WTC11 (cell line): ENCODE measurements around the gene RIN1. TPM values are rescaled to one million over a fixed set of nuclear protein-coding genes. Genes with fewer than 3 reads are reported as not detected.

ENCODE experiments used
- ATAC-seq: fragments of 200-7000 bp; cut with Tn5 transposase; 2 replicates; pipeline ENCODE4 v1.10.0; 2021; ENCODE audit warnings: mild to moderate bottlenecking, moderate library complexity
- CTCF ChIA-PET: fragments of 300-600 bp; sonication (Branson Sonifier 250); formaldehyde crosslinking; loops from one replicate; lab custom pipeline; 2021; ENCODE audit warnings: antibody characterized with exemption; lab: Charles Lee
- POLR2A ChIA-PET: fragments of 350-600 bp; sonication (Branson Sonifier 250); formaldehyde crosslinking; loops from one replicate; lab custom pipeline; 2021; ENCODE audit warnings: antibody characterized with exemption; lab: Charles Lee
- DNase-seq: peaks from one replicate; pipeline ENCODE4 v3.0.0; 2021; ENCODE audit warnings: low spot score
- H3K27ac Mint-ChIP-seq: 2 replicates; pipeline ENCODE4 v1.8.0; 2021; ENCODE audit warnings: mixed read lengths
- H3K27me3 Mint-ChIP-seq: 2 replicates; pipeline ENCODE4 v1.8.0; 2021; ENCODE audit warnings: low read depth, mild to moderate bottlenecking, moderate library complexity, mixed read lengths
- H3K36me3 Mint-ChIP-seq: 2 replicates; pipeline ENCODE4 v1.8.0; 2021; ENCODE audit warnings: mixed read lengths
- H3K4me1 Mint-ChIP-seq: 2 replicates; pipeline ENCODE4 v1.8.0; 2022; ENCODE audit warnings: mixed read lengths
- H3K4me3 Mint-ChIP-seq: 2 replicates; pipeline ENCODE4 v1.8.0; 2021; ENCODE audit warnings: mild to moderate bottlenecking, moderate library complexity, mixed read lengths
- H3K9me3 Mint-ChIP-seq: 2 replicates; pipeline ENCODE4 v1.8.0; 2021; ENCODE audit warnings: mixed read lengths
- CREB1 ChIP-seq: sonication (generic); formaldehyde crosslinking; IDR thresholded peaks from 2 replicates; pipeline ENCODE4 v1.8.0; 2023; ENCODE audit warnings: mild to moderate bottlenecking, missing genetic modification reagents
- EMX1 ChIP-seq: fragments of 250-450 bp; sonication (Bioruptor Pico); IDR thresholded peaks from 2 replicates; pipeline ENCODE4 v1.8.0; 2021; ENCODE audit warnings: mild to moderate bottlenecking
- ETV6 ChIP-seq: sonication (generic); formaldehyde crosslinking; IDR thresholded peaks from 2 replicates; pipeline ENCODE4 v1.8.1; 2022; ENCODE audit warnings: mild to moderate bottlenecking, missing genetic modification reagents
- FOXJ3 ChIP-seq: sonication (generic); formaldehyde crosslinking; IDR thresholded peaks from 2 replicates; pipeline ENCODE4 v1.9.0; 2021; ENCODE audit warnings: missing genetic modification reagents, mild to moderate bottlenecking, borderline replicate concordance
- MXD4 ChIP-seq: fragments of 250-450 bp; sonication (Bioruptor Pico); IDR thresholded peaks from 2 replicates; pipeline ENCODE4 v1.8.0; 2021; ENCODE audit warnings: mild to moderate bottlenecking, moderate library complexity, borderline replicate concordance
- MYBL2 ChIP-seq: sonication (generic); formaldehyde crosslinking; IDR thresholded peaks from 2 replicates; pipeline ENCODE4 v1.8.1; 2023; ENCODE audit warnings: mild to moderate bottlenecking, moderate library complexity, missing genetic modification reagents
- NFATC4 ChIP-seq: fragments of 250-450 bp; sonication (Bioruptor Pico); IDR thresholded peaks from 2 replicates; pipeline ENCODE4 v1.9.0; 2021; ENCODE audit warnings: mild to moderate bottlenecking
- NR3C1 ChIP-seq: sonication (generic); formaldehyde crosslinking; conservative IDR thresholded peaks from 2 replicates; pipeline ENCODE4 v1.8.1; 2023; ENCODE audit warnings: low read depth, mild to moderate bottlenecking, missing genetic modification reagents
- RELA ChIP-seq: sonication (generic); formaldehyde crosslinking; IDR thresholded peaks from 2 replicates; pipeline ENCODE4 v1.8.1; 2022; ENCODE audit warnings: missing genetic modification reagents, mild to moderate bottlenecking, borderline replicate concordance
- RORB ChIP-seq: fragments of 250-450 bp; sonication (Bioruptor Pico); IDR thresholded peaks from 2 replicates; pipeline ENCODE4 v1.9.0; 2021; ENCODE audit warnings: mild to moderate bottlenecking
- SMAD4 ChIP-seq: sonication (generic); formaldehyde crosslinking; IDR thresholded peaks from 2 replicates; pipeline ENCODE4 v1.8.0; 2022; ENCODE audit warnings: mild to moderate bottlenecking, missing genetic modification reagents
- total RNA-seq: library from RNA; stranded (reverse); gene quantifications from 3 replicates; pipeline ENCODE4 v1.2.3, GENCODE V29; 2021
- TF ChIP-seq, protein P1 (sequence below): sonication (generic); formaldehyde crosslinking; IDR thresholded peaks from 2 replicates; pipeline ENCODE4 v1.8.0; 2023; ENCODE audit warnings: mild to moderate bottlenecking, missing genetic modification reagents
- TF ChIP-seq, protein P2 (sequence below): fragments of 250-450 bp; sonication (Bioruptor Pico); IDR thresholded peaks from 2 replicates; pipeline ENCODE4 v1.9.0; 2021; ENCODE audit warnings: mild to moderate bottlenecking
- TF ChIP-seq, protein P3 (sequence below): fragments of 250-450 bp; sonication (Bioruptor Pico); IDR thresholded peaks from 2 replicates; pipeline ENCODE4 v1.9.0; 2021; ENCODE audit warnings: mild to moderate bottlenecking
- TF ChIP-seq, protein P4 (sequence below): fragments of 200-600 bp; IDR thresholded peaks from 2 replicates; pipeline ENCODE4 v1.8.0; 2022; ENCODE audit warnings: antibody characterized with exemption
- TF ChIP-seq, protein P5 (sequence below): sonication (generic); formaldehyde crosslinking; IDR thresholded peaks from 2 replicates; pipeline ENCODE4 v1.8.1; 2023; ENCODE audit warnings: mild to moderate bottlenecking, missing genetic modification reagents, borderline replicate concordance
- TF ChIP-seq, protein P6 (sequence below): sonication (generic); formaldehyde crosslinking; IDR thresholded peaks from 2 replicates; pipeline ENCODE4 v1.8.0; 2022; ENCODE audit warnings: mild to moderate bottlenecking, missing genetic modification reagents
- TF ChIP-seq, protein P7 (sequence below): sonication (generic); formaldehyde crosslinking; IDR thresholded peaks from 2 replicates; pipeline ENCODE4 v1.8.1; 2023; ENCODE audit warnings: mild to moderate bottlenecking, moderate library complexity, missing genetic modification reagents
- TF ChIP-seq, protein P8 (sequence below): fragments of 250-450 bp; sonication (Bioruptor Pico); conservative IDR thresholded peaks from 2 replicates; pipeline ENCODE4 v1.9.0; 2021; ENCODE audit warnings: mild to moderate bottlenecking

The RIN1 gene
- total RNA-seq, 1 experiment from 2014 or later: 5.0 TPM

DNA sequence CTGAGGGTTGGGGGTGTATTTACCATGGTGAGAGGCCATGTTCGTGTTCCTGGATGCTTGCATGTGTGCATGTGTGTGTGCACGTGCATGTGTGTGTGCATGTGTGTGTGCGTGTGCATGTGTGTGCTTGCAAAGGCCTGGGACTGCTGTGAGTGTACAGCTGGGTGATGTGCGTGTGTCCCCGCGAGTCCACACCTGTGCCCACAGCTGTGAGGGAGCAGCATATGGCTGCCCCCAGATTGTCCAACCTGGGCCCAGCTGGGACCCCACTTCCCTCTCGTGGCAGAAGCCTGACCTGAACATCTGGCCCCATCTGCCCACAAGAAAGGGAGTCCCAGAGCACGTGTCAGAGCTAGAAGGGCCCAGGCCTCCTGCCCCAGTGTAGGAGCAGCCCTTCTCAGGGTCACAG lies 11.0 kb downstream of the RIN1 start (continued):
- TF ChIP-seq, protein P1, sequence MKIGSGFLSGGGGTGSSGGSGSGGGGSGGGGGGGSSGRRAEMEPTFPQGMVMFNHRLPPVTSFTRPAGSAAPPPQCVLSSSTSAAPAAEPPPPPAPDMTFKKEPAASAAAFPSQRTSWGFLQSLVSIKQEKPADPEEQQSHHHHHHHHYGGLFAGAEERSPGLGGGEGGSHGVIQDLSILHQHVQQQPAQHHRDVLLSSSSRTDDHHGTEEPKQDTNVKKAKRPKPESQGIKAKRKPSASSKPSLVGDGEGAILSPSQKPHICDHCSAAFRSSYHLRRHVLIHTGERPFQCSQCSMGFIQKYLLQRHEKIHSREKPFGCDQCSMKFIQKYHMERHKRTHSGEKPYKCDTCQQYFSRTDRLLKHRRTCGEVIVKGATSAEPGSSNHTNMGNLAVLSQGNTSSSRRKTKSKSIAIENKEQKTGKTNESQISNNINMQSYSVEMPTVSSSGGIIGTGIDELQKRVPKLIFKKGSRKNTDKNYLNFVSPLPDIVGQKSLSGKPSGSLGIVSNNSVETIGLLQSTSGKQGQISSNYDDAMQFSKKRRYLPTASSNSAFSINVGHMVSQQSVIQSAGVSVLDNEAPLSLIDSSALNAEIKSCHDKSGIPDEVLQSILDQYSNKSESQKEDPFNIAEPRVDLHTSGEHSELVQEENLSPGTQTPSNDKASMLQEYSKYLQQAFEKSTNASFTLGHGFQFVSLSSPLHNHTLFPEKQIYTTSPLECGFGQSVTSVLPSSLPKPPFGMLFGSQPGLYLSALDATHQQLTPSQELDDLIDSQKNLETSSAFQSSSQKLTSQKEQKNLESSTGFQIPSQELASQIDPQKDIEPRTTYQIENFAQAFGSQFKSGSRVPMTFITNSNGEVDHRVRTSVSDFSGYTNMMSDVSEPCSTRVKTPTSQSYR (CRISPR knock-in tag): no peak
- TF ChIP-seq EMX1 (CRISPR knock-in tag) (no peak), CREB1 (CRISPR knock-in tag) (no peak), NR3C1 (CRISPR knock-in tag) (no peak)
- TF ChIP-seq, protein P2, sequence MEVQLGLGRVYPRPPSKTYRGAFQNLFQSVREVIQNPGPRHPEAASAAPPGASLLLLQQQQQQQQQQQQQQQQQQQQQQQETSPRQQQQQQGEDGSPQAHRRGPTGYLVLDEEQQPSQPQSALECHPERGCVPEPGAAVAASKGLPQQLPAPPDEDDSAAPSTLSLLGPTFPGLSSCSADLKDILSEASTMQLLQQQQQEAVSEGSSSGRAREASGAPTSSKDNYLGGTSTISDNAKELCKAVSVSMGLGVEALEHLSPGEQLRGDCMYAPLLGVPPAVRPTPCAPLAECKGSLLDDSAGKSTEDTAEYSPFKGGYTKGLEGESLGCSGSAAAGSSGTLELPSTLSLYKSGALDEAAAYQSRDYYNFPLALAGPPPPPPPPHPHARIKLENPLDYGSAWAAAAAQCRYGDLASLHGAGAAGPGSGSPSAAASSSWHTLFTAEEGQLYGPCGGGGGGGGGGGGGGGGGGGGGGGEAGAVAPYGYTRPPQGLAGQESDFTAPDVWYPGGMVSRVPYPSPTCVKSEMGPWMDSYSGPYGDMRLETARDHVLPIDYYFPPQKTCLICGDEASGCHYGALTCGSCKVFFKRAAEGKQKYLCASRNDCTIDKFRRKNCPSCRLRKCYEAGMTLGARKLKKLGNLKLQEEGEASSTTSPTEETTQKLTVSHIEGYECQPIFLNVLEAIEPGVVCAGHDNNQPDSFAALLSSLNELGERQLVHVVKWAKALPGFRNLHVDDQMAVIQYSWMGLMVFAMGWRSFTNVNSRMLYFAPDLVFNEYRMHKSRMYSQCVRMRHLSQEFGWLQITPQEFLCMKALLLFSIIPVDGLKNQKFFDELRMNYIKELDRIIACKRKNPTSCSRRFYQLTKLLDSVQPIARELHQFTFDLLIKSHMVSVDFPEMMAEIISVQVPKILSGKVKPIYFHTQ: no peak
- TF ChIP-seq, protein P3, sequence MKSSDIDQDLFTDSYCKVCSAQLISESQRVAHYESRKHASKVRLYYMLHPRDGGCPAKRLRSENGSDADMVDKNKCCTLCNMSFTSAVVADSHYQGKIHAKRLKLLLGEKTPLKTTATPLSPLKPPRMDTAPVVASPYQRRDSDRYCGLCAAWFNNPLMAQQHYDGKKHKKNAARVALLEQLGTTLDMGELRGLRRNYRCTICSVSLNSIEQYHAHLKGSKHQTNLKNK (CRISPR knock-in tag): no peak
- TF ChIP-seq, all 79 proteins: peak for 0

DNA sequence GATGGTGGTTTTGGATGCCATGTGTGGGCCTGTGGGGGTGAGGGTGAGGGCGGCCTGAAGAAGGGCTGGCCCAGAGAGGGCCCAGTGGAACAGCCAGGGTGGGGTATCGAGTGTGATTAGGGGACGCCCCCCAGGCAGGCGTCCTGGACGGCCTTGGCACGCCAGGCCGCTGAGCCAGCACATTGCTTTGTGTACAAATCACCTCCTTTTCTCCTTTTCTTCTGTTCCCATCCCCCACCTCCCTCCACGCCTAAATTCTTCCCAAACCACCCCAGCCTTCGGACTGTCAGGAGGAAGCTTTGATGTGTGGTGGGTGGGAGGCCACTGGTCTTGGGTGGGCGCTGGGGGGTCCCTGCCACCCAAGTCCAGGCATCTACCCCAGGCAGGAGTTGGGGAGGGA lies 11.6 kb downstream of the RIN1 start:
- POLR2A ChIA-PET: interaction anchor here (0.7 to 1.7 kb wide), 2 partner anchors 12 to 57 kb away, joined by 3 to 8 read pairs; no protein-coding TSS in a partner anchor
- H3K27me3 Mint-ChIP-seq: peaks cover 19% of the 10 kb centered on the region
- CTCF ChIA-PET: interaction anchor here (1.0 to 2.1 kb wide), 2 partner anchors 12 to 42 kb away, joined by 3 to 27 read pairs; no protein-coding TSS in a partner anchor
- DNase-seq (no peak), ATAC-seq (no peak)
- peaks cover 15% of the 10 kb centered on the region for H3K4me1 Mint-ChIP-seq
- peaks cover 8% of the 10 kb centered on the region for H3K36me3 Mint-ChIP-seq
- no peak overlapping the region for H3K27ac Mint-ChIP-seq
- peaks cover 15% of the 10 kb centered on the region for H3K9me3 Mint-ChIP-seq
- H3K4me3 Mint-ChIP-seq: no peak overlapping the region
- TF ChIP-seq FOXJ3 (CRISPR knock-in tag) (no peak), NR3C1 (CRISPR knock-in tag) (no peak), NFATC4 (no peak), MXD4 (no peak), RELA (no peak), SMAD4 (CRISPR knock-in tag) (no peak), RORB (CRISPR knock-in tag) (no peak), ETV6 (no peak), MYBL2 (CRISPR knock-in tag) (no peak)
- TF ChIP-seq, protein P4, sequence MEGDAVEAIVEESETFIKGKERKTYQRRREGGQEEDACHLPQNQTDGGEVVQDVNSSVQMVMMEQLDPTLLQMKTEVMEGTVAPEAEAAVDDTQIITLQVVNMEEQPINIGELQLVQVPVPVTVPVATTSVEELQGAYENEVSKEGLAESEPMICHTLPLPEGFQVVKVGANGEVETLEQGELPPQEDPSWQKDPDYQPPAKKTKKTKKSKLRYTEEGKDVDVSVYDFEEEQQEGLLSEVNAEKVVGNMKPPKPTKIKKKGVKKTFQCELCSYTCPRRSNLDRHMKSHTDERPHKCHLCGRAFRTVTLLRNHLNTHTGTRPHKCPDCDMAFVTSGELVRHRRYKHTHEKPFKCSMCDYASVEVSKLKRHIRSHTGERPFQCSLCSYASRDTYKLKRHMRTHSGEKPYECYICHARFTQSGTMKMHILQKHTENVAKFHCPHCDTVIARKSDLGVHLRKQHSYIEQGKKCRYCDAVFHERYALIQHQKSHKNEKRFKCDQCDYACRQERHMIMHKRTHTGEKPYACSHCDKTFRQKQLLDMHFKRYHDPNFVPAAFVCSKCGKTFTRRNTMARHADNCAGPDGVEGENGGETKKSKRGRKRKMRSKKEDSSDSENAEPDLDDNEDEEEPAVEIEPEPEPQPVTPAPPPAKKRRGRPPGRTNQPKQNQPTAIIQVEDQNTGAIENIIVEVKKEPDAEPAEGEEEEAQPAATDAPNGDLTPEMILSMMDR: no peak
- TF ChIP-seq, protein P5, sequence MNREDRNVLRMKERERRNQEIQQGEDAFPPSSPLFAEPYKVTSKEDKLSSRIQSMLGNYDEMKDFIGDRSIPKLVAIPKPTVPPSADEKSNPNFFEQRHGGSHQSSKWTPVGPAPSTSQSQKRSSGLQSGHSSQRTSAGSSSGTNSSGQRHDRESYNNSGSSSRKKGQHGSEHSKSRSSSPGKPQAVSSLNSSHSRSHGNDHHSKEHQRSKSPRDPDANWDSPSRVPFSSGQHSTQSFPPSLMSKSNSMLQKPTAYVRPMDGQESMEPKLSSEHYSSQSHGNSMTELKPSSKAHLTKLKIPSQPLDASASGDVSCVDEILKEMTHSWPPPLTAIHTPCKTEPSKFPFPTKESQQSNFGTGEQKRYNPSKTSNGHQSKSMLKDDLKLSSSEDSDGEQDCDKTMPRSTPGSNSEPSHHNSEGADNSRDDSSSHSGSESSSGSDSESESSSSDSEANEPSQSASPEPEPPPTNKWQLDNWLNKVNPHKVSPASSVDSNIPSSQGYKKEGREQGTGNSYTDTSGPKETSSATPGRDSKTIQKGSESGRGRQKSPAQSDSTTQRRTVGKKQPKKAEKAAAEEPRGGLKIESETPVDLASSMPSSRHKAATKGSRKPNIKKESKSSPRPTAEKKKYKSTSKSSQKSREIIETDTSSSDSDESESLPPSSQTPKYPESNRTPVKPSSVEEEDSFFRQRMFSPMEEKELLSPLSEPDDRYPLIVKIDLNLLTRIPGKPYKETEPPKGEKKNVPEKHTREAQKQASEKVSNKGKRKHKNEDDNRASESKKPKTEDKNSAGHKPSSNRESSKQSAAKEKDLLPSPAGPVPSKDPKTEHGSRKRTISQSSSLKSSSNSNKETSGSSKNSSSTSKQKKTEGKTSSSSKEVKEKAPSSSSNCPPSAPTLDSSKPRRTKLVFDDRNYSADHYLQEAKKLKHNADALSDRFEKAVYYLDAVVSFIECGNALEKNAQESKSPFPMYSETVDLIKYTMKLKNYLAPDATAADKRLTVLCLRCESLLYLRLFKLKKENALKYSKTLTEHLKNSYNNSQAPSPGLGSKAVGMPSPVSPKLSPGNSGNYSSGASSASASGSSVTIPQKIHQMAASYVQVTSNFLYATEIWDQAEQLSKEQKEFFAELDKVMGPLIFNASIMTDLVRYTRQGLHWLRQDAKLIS (CRISPR knock-in tag): no peak
- TF ChIP-seq, protein P6, sequence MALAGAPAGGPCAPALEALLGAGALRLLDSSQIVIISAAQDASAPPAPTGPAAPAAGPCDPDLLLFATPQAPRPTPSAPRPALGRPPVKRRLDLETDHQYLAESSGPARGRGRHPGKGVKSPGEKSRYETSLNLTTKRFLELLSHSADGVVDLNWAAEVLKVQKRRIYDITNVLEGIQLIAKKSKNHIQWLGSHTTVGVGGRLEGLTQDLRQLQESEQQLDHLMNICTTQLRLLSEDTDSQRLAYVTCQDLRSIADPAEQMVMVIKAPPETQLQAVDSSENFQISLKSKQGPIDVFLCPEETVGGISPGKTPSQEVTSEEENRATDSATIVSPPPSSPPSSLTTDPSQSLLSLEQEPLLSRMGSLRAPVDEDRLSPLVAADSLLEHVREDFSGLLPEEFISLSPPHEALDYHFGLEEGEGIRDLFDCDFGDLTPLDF (CRISPR knock-in tag): no peak
- TF ChIP-seq, protein P7, sequence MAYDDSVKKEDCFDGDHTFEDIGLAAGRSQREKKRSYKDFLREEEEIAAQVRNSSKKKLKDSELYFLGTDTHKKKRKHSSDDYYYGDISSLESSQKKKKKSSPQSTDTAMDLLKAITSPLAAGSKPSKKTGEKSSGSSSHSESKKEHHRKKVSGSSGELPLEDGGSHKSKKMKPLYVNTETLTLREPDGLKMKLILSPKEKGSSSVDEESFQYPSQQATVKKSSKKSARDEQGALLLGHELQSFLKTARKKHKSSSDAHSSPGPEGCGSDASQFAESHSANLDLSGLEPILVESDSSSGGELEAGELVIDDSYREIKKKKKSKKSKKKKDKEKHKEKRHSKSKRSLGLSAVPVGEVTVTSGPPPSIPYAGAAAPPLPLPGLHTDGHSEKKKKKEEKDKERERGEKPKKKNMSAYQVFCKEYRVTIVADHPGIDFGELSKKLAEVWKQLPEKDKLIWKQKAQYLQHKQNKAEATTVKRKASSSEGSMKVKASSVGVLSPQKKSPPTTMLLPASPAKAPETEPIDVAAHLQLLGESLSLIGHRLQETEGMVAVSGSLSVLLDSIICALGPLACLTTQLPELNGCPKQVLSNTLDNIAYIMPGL: no peak
- TF ChIP-seq, protein P8, sequence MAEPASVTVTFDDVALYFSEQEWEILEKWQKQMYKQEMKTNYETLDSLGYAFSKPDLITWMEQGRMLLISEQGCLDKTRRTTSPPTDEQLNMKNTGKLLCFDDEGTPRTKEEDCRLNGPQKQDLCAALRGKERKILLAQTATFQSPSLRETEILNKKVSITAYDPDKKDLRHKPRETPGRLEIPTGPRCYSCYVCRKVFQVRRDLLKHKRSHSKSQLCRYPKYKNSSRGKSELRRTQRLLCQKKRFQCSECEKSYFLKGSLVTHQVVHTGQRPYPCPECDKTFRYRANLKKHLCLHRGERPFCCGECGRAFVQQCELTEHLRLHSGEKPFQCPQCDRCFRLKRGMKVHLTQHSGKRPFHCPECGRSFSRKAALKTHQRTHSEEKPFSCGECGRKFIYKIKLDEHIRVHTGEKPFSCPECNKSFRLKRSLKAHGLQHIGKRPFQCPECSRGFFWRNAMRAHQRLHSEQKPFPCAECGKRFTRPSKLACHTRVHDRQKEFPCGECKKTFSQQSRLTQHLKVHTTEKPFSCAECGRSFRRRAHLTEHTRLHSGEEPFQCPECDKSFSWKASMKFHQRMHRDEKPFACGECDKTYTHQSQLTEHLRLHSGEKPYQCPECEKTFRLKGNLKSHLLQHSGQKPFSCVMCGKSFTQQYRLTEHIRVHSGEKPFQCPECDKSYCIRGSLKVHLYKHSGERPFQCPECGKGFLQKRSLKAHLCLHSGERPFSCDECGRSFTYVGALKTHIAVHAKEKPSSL (CRISPR knock-in tag): no peak
